GM19238 (cell line): ENCODE measurements around the gene ZBTB3.
"Not testable (repeated sequence)": the region's sequence is repeated elsewhere in the genome, so short reads cannot be mapped to it uniquely, and the experiment has no call there.

Experiments used
- DNase-seq: peaks from one replicate; pipeline ENCODE4 v3.0.0; 2011; ENCODE audit warnings: low spot score; ENCODE audit not compliant: insufficient read length

The ZBTB3 gene

DNA sequence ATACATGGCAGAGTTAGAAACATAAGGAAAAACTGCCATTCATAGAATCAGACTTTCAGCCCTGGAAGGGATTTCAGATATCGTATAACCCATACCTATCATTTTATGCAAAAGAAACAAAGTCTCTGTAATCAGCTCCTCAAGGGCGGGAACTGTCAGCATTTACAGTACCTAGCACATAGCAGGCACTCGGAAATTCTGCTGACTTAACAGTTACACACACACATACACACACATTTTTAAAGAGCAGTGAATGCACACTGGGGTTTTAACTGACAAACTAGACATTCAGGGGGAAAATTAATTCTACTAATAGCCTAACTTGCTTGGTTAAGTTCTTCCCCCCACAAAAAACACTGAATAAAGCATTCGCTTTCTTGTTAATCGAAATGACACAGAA lies 37.8 kb downstream of the ZBTB3 start:
- no peak for DNase-seq

DNA sequence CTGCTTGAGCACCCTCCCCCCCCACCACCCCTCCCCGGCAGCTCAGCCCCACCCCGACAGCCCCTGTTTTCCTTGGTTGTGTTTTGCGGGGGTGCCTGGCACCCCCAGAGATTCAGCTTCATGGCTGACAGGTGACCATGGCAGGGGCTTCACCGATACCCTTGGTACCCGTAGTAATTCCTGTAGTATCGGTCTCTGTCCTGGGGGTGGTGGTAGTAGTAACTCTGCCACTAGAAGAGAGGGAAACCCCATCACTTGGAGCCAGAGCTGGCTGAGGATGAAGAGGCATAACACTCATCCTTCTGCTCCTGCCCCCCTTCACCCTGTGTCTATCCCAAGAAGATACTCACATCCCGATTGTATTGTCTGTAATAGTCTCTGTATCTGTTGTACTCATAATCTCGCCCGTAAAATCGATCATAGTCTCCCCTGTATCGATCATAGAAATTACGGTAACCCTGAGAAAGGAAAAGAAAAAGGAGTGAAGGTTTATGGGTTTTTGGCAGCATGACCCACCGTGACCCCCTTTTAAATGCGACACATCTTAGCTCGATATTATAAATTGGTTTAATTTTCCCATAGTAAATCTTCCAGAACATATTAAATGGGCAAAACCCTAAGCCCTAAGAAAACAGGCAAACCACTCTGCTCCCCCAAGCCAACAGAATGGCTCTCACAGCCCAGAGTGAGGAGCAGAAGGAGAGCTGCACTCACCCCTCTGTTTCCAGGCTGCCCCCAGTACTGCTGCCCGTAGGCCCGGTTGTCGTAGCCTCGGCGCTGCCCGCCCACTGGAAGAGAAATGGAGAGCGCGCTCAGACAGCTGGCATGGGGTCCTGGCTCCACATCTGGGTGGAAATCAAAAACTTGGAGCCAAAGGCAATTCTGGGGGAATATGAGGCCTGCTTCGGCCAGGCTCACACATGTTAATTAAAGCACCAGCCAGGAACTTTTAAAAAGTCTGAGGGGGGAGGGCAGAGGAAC lies 38.5 kb downstream of the ZBTB3 start:
- no peak for DNase-seq

DNA sequence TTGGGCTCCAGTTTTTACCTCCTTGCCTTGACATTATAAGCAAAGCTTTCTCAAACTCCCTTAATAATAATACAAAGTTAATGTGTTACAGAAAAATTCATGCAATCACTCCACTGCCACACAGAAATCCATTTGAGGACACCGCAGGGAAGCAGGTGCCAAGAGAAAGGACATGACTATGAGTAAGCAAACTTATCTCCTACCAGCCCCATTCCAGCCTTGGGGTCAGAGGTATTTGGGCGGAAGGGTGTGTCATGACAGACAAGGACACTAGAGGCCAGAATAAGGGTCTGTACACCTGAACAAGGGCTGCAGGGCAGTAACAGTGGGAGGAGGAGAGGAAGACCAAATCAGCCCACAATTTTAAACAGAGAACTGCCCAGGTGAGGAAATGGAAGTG lies 40.6 kb downstream of the ZBTB3 start:
- no peak for DNase-seq

DNA sequence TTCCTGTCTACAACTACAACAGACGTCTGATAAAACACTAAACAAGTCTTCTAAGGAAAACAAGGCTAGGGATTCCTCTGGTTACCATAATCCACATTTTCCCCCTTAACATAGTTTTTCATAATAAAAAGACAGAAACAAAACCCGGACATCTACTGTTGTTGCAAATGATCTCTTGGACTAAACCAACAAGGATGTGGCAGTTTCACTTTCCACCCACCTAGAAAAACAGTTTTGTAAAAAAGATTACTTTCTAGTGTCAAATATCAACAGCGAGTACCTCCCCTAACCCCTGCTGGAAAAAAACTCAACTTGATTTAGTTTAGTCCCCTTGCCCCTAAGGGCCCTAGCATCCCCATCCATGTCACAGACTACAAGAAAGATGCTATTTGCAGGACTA lies 41.1 kb downstream of the ZBTB3 start:
- DNase-seq = no peak

DNA sequence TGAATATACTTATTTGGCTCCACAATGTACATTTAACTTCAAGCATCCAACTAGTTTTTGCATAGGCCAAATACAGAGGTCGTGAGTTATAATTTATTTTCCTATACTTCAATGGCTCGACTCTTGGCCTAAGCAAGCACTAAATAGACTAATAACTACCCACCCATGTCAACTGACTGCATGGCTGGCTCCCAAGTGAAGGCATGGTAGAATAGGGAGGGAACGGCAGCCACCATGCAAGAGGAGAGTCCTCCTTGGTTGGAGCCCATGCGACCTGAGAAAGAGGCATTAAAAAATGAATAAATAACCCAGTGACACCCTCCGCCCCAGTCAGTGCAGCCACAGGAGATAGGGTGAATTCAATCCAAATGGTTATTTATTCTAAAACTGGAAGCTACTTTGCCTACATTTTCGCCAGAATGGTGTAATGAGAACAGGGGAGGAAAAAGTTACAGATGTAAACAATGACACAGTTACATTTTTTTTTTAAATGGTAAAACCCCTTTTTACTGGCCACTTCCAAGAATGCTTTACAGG lies 41.6 kb downstream of the ZBTB3 start:
- no peak for DNase-seq

DNA sequence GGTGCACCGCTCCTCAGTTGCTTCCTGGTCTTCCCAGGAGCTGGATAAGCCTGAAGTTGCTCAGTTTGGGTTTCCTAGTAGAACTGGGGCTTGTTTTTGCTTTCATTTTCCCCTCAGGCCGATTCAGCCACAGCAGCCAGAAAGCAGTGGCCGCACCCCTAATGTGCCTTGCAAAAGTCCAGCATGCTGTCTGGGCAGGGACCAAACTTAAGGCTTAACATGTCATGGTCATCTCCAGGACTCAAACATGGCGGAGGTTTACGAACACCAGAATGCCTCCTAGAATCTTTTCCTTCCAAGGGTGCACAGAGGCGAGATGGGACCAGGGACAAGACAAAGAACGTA lies 44.0 kb downstream of the ZBTB3 start:
- DNase-seq = no peak

DNA sequence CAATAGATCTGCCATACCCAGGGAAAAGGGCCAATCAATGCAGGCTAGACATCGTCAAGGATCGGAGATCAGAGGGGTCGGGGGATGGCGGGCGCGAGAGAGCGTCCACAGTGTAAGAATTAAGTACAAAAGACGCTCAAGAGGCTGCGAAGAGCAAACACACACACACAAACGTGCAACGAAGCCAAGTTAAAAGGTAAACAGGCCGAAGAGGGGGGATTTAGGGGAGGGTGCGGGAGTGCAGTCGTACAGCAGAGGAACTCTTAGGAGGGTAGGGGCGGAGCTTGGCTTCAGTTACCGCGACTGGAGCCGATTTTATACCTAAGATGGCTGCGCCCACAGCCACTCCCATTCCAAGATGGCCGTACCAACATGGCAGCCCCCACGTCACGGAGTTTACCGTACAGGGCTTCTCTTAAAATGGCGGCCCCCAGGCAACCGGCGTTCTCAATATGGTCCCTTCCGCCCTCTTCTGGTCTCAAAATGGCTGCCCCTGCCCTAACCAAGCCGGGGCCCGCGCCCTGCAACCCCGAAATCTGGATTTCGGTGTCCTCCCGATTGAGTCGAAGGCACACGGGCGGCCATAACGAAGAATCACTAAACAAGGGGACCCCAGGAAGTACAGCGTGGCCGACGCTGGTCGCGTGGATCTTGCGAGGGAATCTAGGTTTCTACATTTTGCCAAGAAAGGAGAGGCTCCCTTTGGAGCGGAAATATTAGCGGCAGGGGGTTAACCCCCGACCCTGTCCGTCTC lies 44.5 kb downstream of the ZBTB3 start:
- DNase-seq = peak; percentile 83

DNA sequence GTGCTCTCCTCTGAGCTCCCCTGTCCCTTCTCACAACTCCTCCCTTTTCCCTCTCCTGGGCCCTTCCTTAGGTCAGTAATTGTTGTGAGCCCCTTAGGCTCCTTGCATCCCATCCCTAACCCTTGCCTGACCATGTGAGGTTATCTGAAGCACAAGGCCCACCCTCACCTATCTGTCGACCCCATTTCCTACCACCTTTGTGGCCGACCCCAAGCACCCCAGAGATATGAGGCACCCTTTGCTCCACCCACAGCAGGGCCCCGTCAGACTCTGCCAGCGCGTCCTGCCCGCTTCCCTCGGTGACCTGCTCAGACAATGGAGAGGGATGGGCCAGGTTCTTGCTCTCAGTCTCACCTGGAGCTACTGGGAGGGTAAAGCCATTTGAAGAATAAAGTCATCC lies 45.2 kb downstream of the ZBTB3 start:
- DNase-seq = no peak

DNA sequence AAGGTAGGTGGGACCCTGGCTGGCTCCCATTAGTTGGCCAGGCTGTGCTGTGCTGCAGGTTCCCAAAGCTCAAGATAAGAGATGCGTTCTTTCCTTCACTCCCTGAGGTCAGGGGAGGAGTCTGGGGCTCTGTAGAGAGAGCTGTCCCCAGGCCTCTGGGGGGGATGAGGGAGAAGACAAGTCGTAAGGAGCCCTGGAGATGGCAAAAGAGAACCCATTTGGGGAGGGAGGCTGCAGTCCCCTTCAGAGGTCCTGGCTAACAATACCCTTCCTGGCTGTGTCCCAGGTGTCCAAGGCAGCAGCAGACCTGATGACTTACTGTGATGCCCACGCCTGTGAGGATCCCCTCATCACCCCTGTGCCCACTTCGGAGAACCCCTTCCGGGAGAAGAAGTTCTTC lies 45.6 kb downstream of the ZBTB3 start:
- no peak for DNase-seq

DNA sequence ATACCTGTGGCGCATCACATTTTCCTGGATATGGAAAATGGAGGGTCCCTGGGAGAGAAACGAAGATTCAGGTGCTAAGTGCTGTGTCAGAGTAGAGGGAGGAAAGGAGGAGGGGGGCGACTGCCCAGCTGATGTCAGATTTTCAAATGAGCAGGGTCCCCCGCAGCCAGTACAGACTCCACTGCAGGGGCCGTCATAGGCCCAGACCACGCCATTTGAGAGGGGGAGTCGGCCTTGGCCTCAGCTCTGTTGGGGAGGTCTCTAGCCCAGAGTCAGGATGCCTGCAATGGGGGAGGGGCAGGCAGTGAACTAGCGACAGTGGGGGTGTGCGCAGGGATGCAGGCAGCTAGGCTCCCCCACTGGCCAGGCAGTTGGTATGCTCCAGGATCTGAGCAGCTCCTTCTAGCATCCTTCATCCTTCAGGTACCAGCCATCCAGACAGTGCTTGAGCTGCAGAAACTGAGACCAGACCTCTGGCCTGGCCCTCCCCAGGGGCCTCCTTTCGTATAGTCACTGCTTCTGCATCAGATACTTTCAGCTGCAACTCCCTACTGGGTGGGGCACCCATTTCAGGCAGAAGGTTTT lies 46.6 kb downstream of the ZBTB3 start, which contains the start of the genes BSCL2 and GNG3:
Gene BSCL2 (minus strand): TSS at position 148 of the 585 bp plus-strand sequence. CDS start 229 bp downstream, outside the sequence.
Gene GNG3 (plus strand): TSS at position 400 of the 585 bp plus-strand sequence. CDS start 620 bp downstream, outside the sequence.
- DNase-seq = no peak

DNA sequence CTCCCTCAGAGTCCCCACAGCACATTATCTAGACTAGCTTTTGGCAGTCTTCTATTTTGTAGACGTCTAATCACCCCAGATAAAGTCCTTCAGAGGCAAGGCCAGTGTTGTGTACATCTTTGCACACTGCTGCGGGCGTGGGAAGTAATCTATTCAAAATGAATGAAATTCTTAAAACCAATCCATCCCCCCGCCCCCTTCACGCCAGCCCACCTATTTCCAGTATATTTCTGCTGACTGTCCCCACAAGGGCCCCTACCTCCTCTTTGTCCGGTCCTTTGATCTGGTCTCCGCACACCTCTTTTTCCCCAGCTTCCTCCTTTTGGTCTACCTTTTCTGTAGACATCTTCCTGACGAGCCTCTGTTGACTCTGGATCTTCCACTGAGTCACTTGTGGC lies 47.1 kb downstream of the ZBTB3 start:
- no peak for DNase-seq

DNA sequence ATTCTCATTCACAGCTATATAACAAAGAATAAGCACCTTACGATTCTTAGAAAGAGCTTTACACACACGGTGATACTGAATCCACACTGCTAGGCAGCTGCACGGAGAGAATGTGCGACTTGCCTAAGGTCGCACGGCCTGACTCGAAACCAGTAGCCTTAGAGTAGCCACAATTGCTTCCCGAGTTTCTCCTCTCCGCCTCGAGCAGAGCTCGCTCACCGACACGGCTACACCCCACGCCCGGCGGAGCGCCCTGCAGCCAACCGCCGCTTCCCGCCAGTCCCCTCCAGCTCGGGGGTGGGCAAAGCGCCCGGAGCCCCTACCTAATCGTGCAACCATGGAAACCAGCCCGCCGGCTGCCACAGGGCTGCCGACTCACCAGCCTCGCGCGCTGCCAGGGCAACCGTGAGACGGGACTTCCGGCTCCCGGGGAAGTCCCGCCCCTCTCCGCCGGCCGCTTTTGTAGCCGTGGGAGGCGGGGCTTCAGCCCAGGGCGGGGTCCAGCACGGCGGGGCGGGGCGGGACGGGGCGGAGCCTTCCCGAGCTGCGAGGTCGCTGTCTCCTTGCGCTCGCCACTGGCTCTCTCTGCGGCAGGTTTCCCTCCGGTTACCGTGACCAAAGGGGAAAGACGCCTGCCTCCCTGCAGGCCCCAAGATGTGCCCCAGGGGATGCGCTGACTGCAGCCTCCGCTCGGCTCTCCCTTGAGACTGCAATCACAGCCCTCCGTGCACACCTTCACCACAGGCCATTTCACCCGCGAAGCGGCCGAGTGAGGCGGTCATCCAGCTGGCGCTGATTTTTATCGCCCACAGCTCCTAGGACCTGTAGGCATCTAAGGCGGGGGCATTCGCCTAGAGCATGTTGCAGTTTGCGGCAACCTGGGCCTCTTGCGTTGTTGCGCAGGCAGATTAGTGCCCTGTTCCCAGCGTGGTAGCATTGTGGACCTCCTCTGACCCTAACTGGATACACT lies 47.8 kb downstream of the ZBTB3 start:
- DNase-seq = peak; percentile 87

DNA sequence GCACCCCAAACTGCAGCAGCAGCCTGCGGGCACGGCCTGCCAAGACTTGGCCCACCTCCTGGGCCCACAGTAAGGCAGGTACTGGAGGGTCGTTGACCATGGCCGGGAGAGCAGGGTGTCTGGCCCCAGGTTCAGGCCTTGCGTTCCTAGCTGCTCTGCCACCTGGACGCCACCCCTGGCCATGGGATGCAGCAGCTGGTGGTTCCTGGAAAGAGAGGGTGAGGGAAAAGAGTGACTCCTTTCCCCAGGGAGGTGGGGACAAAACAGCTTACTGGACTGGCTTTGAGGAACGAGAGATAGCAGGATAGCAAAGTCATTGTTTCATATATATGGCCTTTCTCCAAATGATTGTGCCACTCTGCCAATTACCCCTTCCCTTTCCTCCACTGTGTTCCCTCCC lies 48.5 kb downstream of the ZBTB3 start:
- no peak for DNase-seq

DNA sequence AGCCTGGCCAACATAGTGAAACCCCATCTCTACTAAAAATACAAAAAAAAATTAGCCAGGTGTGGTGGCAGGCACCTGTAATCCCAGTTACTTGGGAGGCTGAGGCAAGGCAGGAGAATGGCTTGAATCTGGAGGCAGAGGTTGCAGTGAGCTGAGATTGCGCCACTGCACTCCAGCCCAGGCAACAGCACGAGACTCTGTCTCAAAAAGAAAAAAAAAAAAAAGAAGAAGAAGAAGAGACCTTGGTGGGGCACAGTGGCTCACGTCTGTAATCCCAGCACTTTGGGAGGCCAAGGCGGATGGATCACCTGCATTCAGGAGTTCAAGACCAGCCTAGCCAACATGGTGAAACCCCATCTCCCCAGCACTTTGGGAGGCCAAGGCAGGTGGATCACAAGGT lies 50.0 kb downstream of the ZBTB3 start:
- not testable (repeated sequence) for DNase-seq

DNA sequence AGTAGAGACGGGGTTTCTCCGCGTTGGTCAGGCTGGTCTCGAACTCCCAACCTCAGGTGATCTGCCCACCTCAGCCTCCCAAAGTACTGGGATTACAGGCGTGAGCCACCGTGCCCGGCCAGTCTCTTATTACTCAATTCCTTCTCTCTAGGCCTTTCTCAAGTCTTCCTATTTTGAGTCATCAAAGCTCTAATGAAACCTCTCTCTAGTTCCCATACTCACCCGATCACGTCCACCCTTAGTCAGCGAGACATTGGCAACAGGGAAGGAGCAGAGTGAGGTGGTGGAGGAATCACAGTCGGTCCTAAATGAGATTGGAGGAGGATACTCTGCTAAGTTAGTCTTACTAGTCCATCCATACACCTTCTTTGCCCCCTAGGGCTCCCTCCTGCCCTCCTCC lies 51.7 kb downstream of the ZBTB3 start:
- DNase-seq = no peak
